Smooth muscle cell (in vitro differentiated cells): ENCODE data around the gene YEATS4. TPM values are rescaled to one million over a fixed set of nuclear protein-coding genes. Genes with fewer than 3 reads are reported as not detected.

ENCODE experiments used
- DNase-seq: peaks from one replicate; lab custom pipeline; 2025; ENCODE audit not compliant: unreplicated experiment; lab: John Stamatoyannopoulos, UW
- H2AFZ ChIP-seq: fragments of 200-600 bp; sonication (generic); 2 replicates; pipeline ENCODE4 v1.6.0; 2016; ENCODE audit warnings: antibody characterized with exemption, low read depth, mild to moderate bottlenecking
- H3F3A ChIP-seq: fragments of 200-600 bp; sonication (generic); 2 replicates; pipeline ENCODE4 v1.6.0; 2017; ENCODE audit warnings: antibody characterized with exemption, low read depth
- H3K27ac ChIP-seq: fragments of 200-600 bp; sonication (generic); 2 replicates; pipeline ENCODE4 v1.5.1; 2016; ENCODE audit warnings: low read depth, mild to moderate bottlenecking
- H3K27me3 ChIP-seq: fragments of 200-600 bp; sonication (generic); 2 replicates; pipeline ENCODE4 v1.6.1; 2016; ENCODE audit warnings: low read depth, mild to moderate bottlenecking
- H3K36me3 ChIP-seq: fragments of 200-600 bp; sonication (generic); 2 replicates; pipeline ENCODE4 v1.5.1; 2016; ENCODE audit warnings: low read depth
- H3K4me1 ChIP-seq: fragments of 200-600 bp; sonication (generic); 2 replicates; pipeline ENCODE4 v1.5.1; 2016; ENCODE audit warnings: low read depth
- H3K4me2 ChIP-seq: fragments of 200-600 bp; sonication (generic); 2 replicates; pipeline ENCODE4 v1.6.0; 2016; ENCODE audit warnings: mild to moderate bottlenecking
- H3K4me3 ChIP-seq: fragments of 200-600 bp; sonication (generic); 2 replicates; pipeline ENCODE4 v1.5.1; 2016; ENCODE audit warnings: mild to moderate bottlenecking
- H3K79me2 ChIP-seq: fragments of 200-600 bp; sonication (generic); 2 replicates; pipeline ENCODE4 v1.6.0; 2016; ENCODE audit warnings: low read depth, mild to moderate bottlenecking
- H3K9ac ChIP-seq: fragments of 200-600 bp; sonication (generic); 2 replicates; pipeline ENCODE4 v1.6.0; 2016; ENCODE audit warnings: low read depth
- H3K9me3 ChIP-seq: fragments of 200-600 bp; sonication (generic); replicated peaks from 2 replicates; pipeline ENCODE4 v1.5.1; 2016; ENCODE audit warnings: low read depth
- H4K20me1 ChIP-seq: fragments of 200-600 bp; sonication (generic); 2 replicates; pipeline ENCODE4 v1.6.0; 2016; ENCODE audit warnings: low read depth
- WGBS: methylation state at CpG from one replicate; pipeline ENCODE4 v1.1.7; 2016; ENCODE audit warnings: low lambda C conversion rate; 5-methylcytosine and 5-hydroxymethylcytosine counted together
- polyA plus RNA-seq: library from polyadenylated mRNA; unstranded; fragments of >200 nt; fragmentation: Nextera tagmentation; extraction: Ambion mirVana; gene quantifications from 2 replicates; pipeline ENCODE4 v1.2.1, GENCODE V29; 2016
- total RNA-seq: library from RNA; depleted of rRNA; stranded (reverse); fragments of >200 nt; gene quantifications from 2 replicates; pipeline ENCODE4 v1.2.3, GENCODE V29; 2014
- TF ChIP-seq, protein P1 (sequence below): fragments of 200-600 bp; sonication (generic); IDR thresholded peaks from 2 replicates; pipeline ENCODE4 v1.5.1; 2017; ENCODE audit warnings: borderline replicate concordance, mild to moderate bottlenecking, antibody characterized with exemption; ENCODE audit not compliant: insufficient read depth, poor library complexity, severe bottlenecking

Gene YEATS4
- total and polyA plus RNA-seq, 2 experiments from 2014 or later: 9.9 to 32.7 TPM

DNA sequence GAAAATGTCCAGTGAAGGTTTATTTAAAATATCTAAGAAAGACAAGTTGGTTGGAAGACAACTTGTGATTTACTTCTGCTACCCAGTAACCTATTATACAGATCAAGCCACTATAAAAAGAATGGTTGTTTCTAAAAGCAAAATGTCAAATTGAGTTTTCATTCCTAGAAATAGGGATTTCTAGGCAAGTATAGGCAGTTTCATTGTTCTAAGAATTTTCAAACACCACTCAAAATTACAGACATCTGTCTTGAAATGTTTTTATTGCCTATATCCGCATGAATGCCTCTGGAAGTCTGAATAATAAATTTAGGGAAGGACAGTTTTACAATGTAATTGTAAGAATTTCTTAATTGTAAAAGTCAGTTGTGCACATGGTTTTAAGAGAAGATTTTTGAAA is 8.6 kb downstream of the YEATS4 start:
- H3K79me2 ChIP-seq: peaks cover 5% of the 10 kb centered on the region
- no peaks in the 10 kb centered on the region for H3K27me3 ChIP-seq
- TF ChIP-seq, protein P1, sequence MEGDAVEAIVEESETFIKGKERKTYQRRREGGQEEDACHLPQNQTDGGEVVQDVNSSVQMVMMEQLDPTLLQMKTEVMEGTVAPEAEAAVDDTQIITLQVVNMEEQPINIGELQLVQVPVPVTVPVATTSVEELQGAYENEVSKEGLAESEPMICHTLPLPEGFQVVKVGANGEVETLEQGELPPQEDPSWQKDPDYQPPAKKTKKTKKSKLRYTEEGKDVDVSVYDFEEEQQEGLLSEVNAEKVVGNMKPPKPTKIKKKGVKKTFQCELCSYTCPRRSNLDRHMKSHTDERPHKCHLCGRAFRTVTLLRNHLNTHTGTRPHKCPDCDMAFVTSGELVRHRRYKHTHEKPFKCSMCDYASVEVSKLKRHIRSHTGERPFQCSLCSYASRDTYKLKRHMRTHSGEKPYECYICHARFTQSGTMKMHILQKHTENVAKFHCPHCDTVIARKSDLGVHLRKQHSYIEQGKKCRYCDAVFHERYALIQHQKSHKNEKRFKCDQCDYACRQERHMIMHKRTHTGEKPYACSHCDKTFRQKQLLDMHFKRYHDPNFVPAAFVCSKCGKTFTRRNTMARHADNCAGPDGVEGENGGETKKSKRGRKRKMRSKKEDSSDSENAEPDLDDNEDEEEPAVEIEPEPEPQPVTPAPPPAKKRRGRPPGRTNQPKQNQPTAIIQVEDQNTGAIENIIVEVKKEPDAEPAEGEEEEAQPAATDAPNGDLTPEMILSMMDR: no peak
- peaks cover 9% of the 10 kb centered on the region for H3K36me3 ChIP-seq
- no peaks in the 10 kb centered on the region for H3K4me1 ChIP-seq
- no peaks in the 10 kb centered on the region for H3F3A ChIP-seq
- no peak overlapping the region for H2AFZ ChIP-seq
- DNase-seq: no peak
- 93% methylated on average over 1 of the region's 1 CpG for WGBS
- no peak overlapping the region for H3K4me3 ChIP-seq
- no peaks in the 10 kb centered on the region for H4K20me1 ChIP-seq
- no peak overlapping the region for H3K27ac ChIP-seq
- no peak overlapping the region for H3K4me2 ChIP-seq
- no peak overlapping the region for H3K9ac ChIP-seq
- H3K9me3 ChIP-seq: no peaks in the 10 kb centered on the region

DNA sequence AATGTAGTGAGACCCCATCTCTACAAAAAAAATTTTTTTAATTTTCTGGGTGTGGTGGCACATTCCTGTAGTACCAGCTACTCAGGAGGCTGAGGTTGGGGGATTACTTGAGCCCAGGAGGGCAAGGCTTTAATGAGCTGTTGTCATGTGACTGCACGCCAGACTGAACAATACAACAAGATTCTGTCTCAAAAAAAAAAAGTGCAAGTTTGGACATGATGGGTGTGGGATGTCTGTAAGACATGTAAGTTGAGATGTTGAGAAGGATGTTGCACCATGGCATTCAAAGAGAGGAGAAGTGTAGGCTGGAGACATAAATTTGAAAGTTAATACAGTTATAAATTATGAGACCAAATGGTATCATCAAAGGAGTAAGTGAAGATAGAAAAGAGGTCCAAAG is 23.5 kb downstream of the YEATS4 start:
- H3K27me3 ChIP-seq: no peaks in the 10 kb centered on the region
- H3K9me3 ChIP-seq: no peaks in the 10 kb centered on the region
- no peaks in the 10 kb centered on the region for H3K36me3 ChIP-seq
- no peaks in the 10 kb centered on the region for H3F3A ChIP-seq
- no peak overlapping the region for H3K4me3 ChIP-seq
- 89% methylated on average over 1 of the region's 1 CpG for WGBS
- no peak overlapping the region for H2AFZ ChIP-seq
- no peak for DNase-seq
- no peaks in the 10 kb centered on the region for H3K4me1 ChIP-seq
- peaks cover 4% of the 10 kb centered on the region for H3K79me2 ChIP-seq
- no peak overlapping the region for H3K27ac ChIP-seq
- no peak overlapping the region for H3K4me2 ChIP-seq
- no peak overlapping the region for H3K9ac ChIP-seq
- H4K20me1 ChIP-seq: no peaks in the 10 kb centered on the region
- TF ChIP-seq, protein P1: no peak

DNA sequence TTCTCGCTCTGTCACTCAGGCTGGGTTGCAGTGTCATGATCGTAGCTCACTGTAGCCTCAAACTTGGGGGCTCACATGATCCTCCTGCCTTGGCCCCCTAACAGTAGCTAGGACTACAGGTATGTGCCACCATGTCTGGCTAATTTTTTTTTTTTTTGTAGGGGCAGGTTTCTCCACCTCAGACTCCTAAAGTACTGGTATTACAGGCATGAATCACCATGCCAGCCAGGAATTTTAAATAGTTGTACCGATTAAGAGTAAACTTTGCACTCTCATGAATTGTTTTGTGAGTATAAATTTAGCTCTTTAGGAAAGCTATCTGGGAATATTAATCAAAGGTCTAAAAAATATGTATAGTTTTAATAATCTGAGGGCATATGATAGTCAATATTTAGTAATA is 25.5 kb downstream of the YEATS4 start:
- no peaks in the 10 kb centered on the region for H3F3A ChIP-seq
- H3K79me2 ChIP-seq: peaks cover 4% of the 10 kb centered on the region
- H4K20me1 ChIP-seq: no peaks in the 10 kb centered on the region
- H3K4me1 ChIP-seq: no peaks in the 10 kb centered on the region
- H3K36me3 ChIP-seq: no peaks in the 10 kb centered on the region
- no peaks in the 10 kb centered on the region for H3K27me3 ChIP-seq
- 85% methylated on average over 3 of the region's 3 CpGs for WGBS
- TF ChIP-seq, protein P1: no peak
- H3K9me3 ChIP-seq: no peaks in the 10 kb centered on the region
- no peak overlapping the region for H3K4me2 ChIP-seq
- H3K27ac ChIP-seq: no peak overlapping the region
- H3K9ac ChIP-seq: no peak overlapping the region
- H2AFZ ChIP-seq: no peak overlapping the region
- no peak overlapping the region for H3K4me3 ChIP-seq
- DNase-seq: no peak

DNA sequence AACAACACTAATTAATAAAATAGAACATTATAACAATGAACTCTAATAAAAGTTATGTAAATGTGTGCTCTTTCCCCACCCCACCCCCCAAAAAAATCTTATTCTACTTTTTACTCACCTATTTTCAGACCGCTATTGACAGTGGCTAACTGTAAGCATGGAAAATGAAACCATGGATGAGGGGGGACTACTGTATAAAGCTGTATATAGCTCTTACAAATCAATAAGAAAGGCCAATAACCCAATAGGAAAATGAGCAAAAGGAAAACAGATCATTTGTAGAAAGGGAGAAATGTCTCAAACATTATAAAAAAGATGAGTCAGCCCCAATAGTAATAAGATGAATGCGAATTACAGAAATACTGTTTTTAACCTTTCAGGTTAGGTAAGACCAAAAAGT is 27.4 kb downstream of the YEATS4 start:
- 96% methylated on average over 2 of the region's 2 CpGs for WGBS

More for the DNA sequence above, 27.4 kb downstream of the YEATS4 start:
- H3K4me3 ChIP-seq: no peak overlapping the region
- no peak overlapping the region for H3K27ac ChIP-seq
- no peaks in the 10 kb centered on the region for H3K36me3 ChIP-seq
- no peaks in the 10 kb centered on the region for H3K9me3 ChIP-seq
- no peaks in the 10 kb centered on the region for H3K27me3 ChIP-seq
- H3K79me2 ChIP-seq: peaks cover 4% of the 10 kb centered on the region
- no peak overlapping the region for H3K9ac ChIP-seq
- no peak for DNase-seq
- no peaks in the 10 kb centered on the region for H4K20me1 ChIP-seq
- no peak overlapping the region for H3K4me2 ChIP-seq
- H2AFZ ChIP-seq: no peak overlapping the region
- no peaks in the 10 kb centered on the region for H3K4me1 ChIP-seq
- peaks cover 6% of the 10 kb centered on the region for H3F3A ChIP-seq
- TF ChIP-seq, protein P1: no peak
